Measurements from ENCODE around the gene HAND1. TPM values are rescaled to one million over a fixed set of nuclear protein-coding genes. Genes with fewer than 3 reads are reported as not detected.

HAND1 gene
- total RNA-seq, 1 donor: not detected

DNA sequence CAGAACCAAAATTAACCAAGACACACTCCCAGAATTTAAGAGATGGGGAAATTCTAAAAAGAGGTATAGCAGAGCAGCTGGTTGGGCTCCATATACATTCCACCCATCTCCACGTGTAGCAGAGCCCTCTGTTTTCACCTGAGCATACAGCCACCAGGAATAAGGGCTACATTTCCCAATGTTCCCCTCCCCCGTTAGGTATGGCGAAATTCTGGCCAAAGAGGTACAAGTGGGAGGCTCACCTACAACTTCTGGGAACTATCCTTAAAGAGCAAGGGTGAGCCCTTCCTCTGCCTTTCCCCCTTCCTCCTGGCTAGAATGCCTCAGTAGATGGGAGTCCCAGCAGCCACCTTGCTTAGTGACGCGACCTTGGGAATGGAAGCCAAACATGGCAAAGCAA lies 37.5 kb downstream of the HAND1 start:
- H3K4me3 ChIP-seq (ENCODE audit: low read depth, low read length): no peak overlapping the region
- DNase-seq (ENCODE audit: low read depth): no peak
- TF ChIP-seq CTCF (IDR thresholded peaks at IDR 0.05; ENCODE audit: insufficient read depth, low read depth, low read length): no peak

DNA sequence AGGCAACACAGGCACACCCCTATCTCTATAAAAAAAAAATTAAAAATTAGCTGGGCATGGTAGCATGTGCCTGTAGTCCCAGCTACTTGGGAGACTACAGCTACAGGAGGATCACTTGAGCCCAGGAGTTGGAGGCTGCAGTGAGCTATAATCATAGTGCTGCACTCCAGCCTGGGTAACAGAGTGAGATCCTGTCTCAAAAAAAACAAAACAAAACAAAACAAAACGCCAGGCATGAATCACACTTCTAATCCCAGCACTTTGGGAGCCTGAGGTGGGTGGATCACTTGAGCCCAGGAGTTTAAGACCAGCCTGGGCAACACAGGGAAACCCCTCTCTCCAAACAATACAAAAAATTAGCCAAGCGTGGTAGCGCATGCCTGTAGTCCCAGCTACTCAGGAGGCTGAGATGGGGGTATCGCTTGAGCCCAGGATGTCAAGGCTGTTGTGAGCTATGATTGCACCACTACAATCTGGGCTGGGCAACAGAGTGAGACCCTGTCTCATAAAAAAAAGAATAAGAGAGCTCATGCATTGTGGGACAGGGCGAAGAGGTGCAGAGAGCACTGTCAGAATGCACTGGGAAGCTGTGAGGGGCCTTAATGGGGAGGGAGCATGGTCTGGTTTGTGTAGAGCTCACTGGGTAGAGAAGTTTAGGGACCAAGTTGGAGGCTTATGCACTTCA lies 40.6 kb downstream of the HAND1 start:
- no peak for TF ChIP-seq CTCF (IDR thresholded peaks at IDR 0.05; ENCODE audit: insufficient read depth, low read depth, low read length)
- no peak overlapping the region for H3K4me3 ChIP-seq (ENCODE audit: low read depth, low read length)
- no peak for DNase-seq (ENCODE audit: low read depth)

DNA sequence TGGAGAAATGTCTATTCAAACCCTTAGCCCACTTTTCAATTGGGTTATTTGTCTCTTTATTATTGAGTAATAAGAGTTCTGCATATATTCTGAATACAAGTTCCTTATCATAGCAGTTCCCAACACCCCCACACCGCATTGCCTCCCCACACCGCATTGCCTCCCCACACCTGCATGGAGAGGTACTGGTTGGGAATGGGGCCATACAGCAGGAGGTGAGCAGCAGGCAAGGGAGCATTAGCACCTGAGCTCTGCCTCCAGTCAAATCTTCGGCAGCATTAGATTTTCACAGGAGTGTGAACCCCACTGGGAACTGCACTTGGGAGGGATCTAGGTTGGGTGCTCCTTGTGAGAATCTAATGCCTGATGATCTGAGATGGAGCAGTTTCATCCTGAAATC lies 42.8 kb downstream of the HAND1 start:
- TF ChIP-seq CTCF (IDR thresholded peaks at IDR 0.05; ENCODE audit: insufficient read depth, low read depth, low read length): no peak
- no peak for DNase-seq (ENCODE audit: low read depth)

GRCh38 chr5:154430961-154431630 lies 46.9 kb downstream of the HAND1 start:
- no peak for TF ChIP-seq CTCF (IDR thresholded peaks at IDR 0.05; ENCODE audit: insufficient read depth, low read depth, low read length)
- H3K4me3 ChIP-seq (ENCODE audit: low read depth, low read length): no peak overlapping the region
- DNase-seq (ENCODE audit: low read depth): no peak

More for the DNA sequence above, 42.8 kb downstream of the HAND1 start:
- H3K4me3 ChIP-seq (ENCODE audit: low read depth, low read length): no peak overlapping the region

DNA sequence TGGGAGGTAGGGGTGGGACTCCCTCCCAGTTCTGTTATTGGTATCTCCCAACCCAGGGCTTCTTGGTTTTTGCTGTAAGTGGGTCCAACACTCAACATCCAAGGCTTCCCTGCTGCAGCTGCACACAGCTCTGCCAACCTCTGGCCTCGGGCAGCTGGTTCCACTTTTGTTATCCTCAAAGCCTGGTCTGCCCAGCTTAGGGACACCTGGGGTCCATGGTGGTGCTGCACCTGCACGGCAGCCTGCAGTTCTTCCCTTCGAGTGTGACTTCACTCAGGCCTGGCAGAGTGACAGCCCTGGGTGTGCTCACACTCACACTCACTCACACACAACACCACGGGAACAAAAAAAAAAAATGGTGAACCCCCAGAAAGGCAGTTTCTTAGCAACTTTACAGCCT lies 47.6 kb downstream of the HAND1 start:
- H3K4me3 ChIP-seq (ENCODE audit: low read depth, low read length): no peak overlapping the region
- no peak for DNase-seq (ENCODE audit: low read depth)
- no peak for TF ChIP-seq CTCF (IDR thresholded peaks at IDR 0.05; ENCODE audit: insufficient read depth, low read depth, low read length)

DNA sequence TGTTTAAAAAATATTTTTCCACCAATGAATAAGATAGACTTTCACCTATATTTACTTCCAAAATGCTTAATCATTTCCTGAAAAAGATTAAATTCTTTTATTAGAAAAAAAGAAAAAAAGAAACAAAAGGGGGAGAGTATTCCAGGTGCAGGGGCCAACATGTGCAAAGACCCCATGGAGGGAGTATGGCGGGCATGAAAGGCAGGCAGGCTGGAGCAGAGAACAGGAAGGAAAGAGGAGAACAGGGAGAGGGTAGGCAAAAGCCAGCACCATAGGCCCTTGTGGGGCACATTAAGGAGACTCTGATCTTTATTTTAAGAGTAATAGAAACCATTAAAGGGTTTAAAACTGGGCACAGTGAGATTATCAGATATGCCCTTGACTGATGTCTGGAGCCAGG lies 48.7 kb downstream of the HAND1 start:
- no peak for TF ChIP-seq CTCF (IDR thresholded peaks at IDR 0.05; ENCODE audit: insufficient read depth, low read depth, low read length)
- H3K4me3 ChIP-seq (ENCODE audit: low read depth, low read length): no peak overlapping the region
- DNase-seq (ENCODE audit: low read depth): no peak
